ENCODE results near the gene TOP3A. TPM values are rescaled to one million over a fixed set of nuclear protein-coding genes. Genes with fewer than 3 reads are reported as not detected.

The TOP3A gene
- total RNA-seq, 1 experiment from 2014 or later = 48.8 TPM

DNA sequence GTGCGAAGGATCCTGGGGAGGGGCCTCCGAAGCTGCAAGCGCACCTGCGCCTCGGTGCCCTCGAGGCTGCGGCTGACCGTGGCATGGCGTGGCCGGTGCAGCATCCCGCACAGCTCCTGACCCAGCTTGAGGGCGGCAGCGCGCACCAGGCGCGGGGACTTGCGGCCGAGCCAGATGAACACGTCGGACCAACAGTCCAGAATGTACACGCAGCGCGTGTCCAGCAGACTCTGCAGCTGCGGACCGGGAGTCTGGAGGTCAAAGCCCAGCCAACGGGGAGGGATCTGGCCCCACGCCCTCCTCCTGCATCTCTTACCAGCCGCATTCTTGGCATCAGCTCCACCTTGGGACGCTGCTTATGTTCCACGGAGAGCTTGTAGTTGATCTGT is 67.2 kb downstream of the TOP3A start:
- H3K4me1 ChIP-seq (ENCODE audit: control insufficient read depth in 1 of 2, insufficient read depth in 2 of 2, low read length in 2 of 2) = peaks cover 0 to 12% of the 10 kb centered on the region in 2 experiments; a peak in 2 of 4 replicates
- TF ChIP-seq SIN3A (IDR thresholded peaks at IDR 0.05; ENCODE audit: low read depth) = no peak
- no peak for TF ChIP-seq CEBPB (IDR thresholded peaks at IDR 0.05; ENCODE audit: low read depth)
- TF ChIP-seq, protein P1, sequence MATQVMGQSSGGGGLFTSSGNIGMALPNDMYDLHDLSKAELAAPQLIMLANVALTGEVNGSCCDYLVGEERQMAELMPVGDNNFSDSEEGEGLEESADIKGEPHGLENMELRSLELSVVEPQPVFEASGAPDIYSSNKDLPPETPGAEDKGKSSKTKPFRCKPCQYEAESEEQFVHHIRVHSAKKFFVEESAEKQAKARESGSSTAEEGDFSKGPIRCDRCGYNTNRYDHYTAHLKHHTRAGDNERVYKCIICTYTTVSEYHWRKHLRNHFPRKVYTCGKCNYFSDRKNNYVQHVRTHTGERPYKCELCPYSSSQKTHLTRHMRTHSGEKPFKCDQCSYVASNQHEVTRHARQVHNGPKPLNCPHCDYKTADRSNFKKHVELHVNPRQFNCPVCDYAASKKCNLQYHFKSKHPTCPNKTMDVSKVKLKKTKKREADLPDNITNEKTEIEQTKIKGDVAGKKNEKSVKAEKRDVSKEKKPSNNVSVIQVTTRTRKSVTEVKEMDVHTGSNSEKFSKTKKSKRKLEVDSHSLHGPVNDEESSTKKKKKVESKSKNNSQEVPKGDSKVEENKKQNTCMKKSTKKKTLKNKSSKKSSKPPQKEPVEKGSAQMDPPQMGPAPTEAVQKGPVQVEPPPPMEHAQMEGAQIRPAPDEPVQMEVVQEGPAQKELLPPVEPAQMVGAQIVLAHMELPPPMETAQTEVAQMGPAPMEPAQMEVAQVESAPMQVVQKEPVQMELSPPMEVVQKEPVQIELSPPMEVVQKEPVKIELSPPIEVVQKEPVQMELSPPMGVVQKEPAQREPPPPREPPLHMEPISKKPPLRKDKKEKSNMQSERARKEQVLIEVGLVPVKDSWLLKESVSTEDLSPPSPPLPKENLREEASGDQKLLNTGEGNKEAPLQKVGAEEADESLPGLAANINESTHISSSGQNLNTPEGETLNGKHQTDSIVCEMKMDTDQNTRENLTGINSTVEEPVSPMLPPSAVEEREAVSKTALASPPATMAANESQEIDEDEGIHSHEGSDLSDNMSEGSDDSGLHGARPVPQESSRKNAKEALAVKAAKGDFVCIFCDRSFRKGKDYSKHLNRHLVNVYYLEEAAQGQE (IDR thresholded peaks at IDR 0.05; ENCODE audit: low read depth) = no peak
- no peak for TF ChIP-seq ELF1 (IDR thresholded peaks at IDR 0.05; ENCODE audit: borderline replicate concordance, low read depth)
- TF ChIP-seq SRF (IDR thresholded peaks at IDR 0.05; ENCODE audit: low read depth) = no peak
- TF ChIP-seq ZNF274 (IDR thresholded peaks at IDR 0.05; ENCODE audit: low read depth, low read length) = no peak
- CTCF ChIA-PET = interaction anchor here (1.1 kb wide), 1 partner anchor 75 kb away, joined by 5 read pairs; no protein-coding TSS in a partner anchor
- no peak overlapping the region for H3K4me3 ChIP-seq (replicated peaks in 1 of 2; ENCODE audit: low read depth in 1 of 2, low read length in 2 of 2)
- RAD21 ChIA-PET (ENCODE audit: low non-redundant PET in 1 of 2, low total read pairs in 2 of 2, uncharacterized antibody in 2 of 2, unreplicated experiment in 2 of 2) = no interaction called here
- no peaks in the 10 kb centered on the region for H3K9me2 ChIP-seq (ENCODE audit: insufficient read depth)
- POLR2A ChIA-PET = no interaction called here
- H3K9me3 ChIP-seq (ENCODE audit: control insufficient read depth in 1 of 2, insufficient read depth in 1 of 2, low read depth in 1 of 2, low read length in 2 of 2) = no peaks in the 10 kb centered on the region
- no peak overlapping the region for H3K9ac ChIP-seq (ENCODE audit: low read length)
- H4K20me1 ChIP-seq (ENCODE audit: insufficient read depth) = peaks cover 6% of the 10 kb centered on the region; the same call in 1 of the 2 replicates
- DNase-seq (ENCODE audit: low read depth, low spot score) = no peak
- no peaks in the 10 kb centered on the region for H3K79me2 ChIP-seq (ENCODE audit: insufficient read depth, low read length)
- no peak overlapping the region for H3K4me2 ChIP-seq (ENCODE audit: low read length)
- peaks cover 20 to 50% of the 10 kb centered on the region in 2 experiments for H3K36me3 ChIP-seq (ENCODE audit: control insufficient read depth in 1 of 2, insufficient read depth in 2 of 2, low read length in 2 of 2)
- H2AFZ ChIP-seq (ENCODE audit: low read depth, low read length, poor library complexity, severe bottlenecking) = no peak overlapping the region
- H3K27me3 ChIP-seq (ENCODE audit: insufficient read depth, low read length) = no peaks in the 10 kb centered on the region
- ATAC-seq = no peak
- intact Hi-C loops (cut with micrococcal nuclease) = loop anchor here (1.0 kb wide), 1 partner anchor 74 kb away; no protein-coding TSS in a partner anchor
- BruUV-seq (replicated peaks) = no TSS peak
- 0 out of 2 replicates have a peak overlapping the region, but pooled peaks have one; percentile 35 for H3K27ac ChIP-seq (ENCODE audit: low read depth, low read length)
